Heart right ventricle (tissue), 16 donors: ENCODE results near the gene PEX10. TPM values are rescaled to one million over a fixed set of nuclear protein-coding genes. Genes with fewer than 3 reads are reported as not detected.

Experiments
- ATAC-seq, 8 donors: fragments of 200-7000 bp; cut with Tn5 transposase; one replicate each; pipeline ENCODE4 v1.9.1; 2020; ENCODE audit warnings: mild to moderate bottlenecking in 8 of 8, moderate library complexity in 8 of 8, moderate number of reproducible peaks in 1 of 8
- DNase-seq, 2 donors: peaks; one replicate each; pipeline ENCODE4 v3.0.0-alpha.2; 2020
- H3K27ac ChIP-seq, 10 donors: fragments of 200-600 bp; sonication (generic) in 2 of 10; one replicate each; pipeline versions ENCODE4 v1.5.0 to v1.8.0; 2020 to 2022; ENCODE audit warnings: mild to moderate bottlenecking in 3 of 10
- H3K27me3 ChIP-seq, 7 donors: fragments of 200-600 bp; one replicate each; pipeline ENCODE4 v1.8.0; 2021 to 2022; ENCODE audit warnings: mild to moderate bottlenecking in 2 of 7
- H3K36me3 ChIP-seq, 9 donors: fragments of 200-600 bp; sonication (generic) in 1 of 9; one replicate each; pipeline versions ENCODE4 v1.5.0 to v1.8.0; 2020 to 2022; ENCODE audit warnings: mild to moderate bottlenecking in 2 of 9
- H3K4me1 ChIP-seq, 9 donors: fragments of 200-600 bp; sonication (generic) in 1 of 9; one replicate each; pipeline versions ENCODE4 v1.5.0 to v1.8.0; 2020 to 2022; ENCODE audit warnings: mild to moderate bottlenecking in 4 of 9
- H3K4me3 ChIP-seq, 10 donors: fragments of 200-600 bp; sonication (generic) in 2 of 10; one replicate each; pipeline versions ENCODE4 v1.5.0 to v1.8.0; 2020 to 2022; ENCODE audit warnings: mild to moderate bottlenecking in 7 of 10, moderate library complexity in 2 of 10
- H3K9me3 ChIP-seq, 11 donors: fragments of 200-600 bp in 10 of 11; sonication (generic) in 2 of 11; one replicate each; pipeline versions ENCODE4 v1.5.0 to v1.8.0; 2013 to 2022; ENCODE audit warnings: mild to moderate bottlenecking in 2 of 11, control low read depth in 1 of 11, moderate library complexity in 1 of 11
- CTCF ChIP-seq, 9 donors: fragments of 200-600 bp; sonication (generic) in 2 of 9; IDR thresholded peaks; one replicate each; pipeline versions ENCODE4 v1.5.0 to v1.8.0; 2021 to 2022; ENCODE audit warnings: antibody characterized with exemption in 9 of 9, mild to moderate bottlenecking in 5 of 9, moderate library complexity in 1 of 9
- WGBS, 2 donors: extraction: QIAGEN DNeasy Blood & Tissue Kit; methylation state at CpG; one replicate each; pipeline ENCODE4 v1.1.7; 2013; ENCODE audit warnings: inconsistent platforms in 1 of 2; 5-methylcytosine and 5-hydroxymethylcytosine counted together
- intact Hi-C, 10 donors: fragments of 100-400 bp; cut with DNase I; formaldehyde crosslinking; loops; one replicate each; pipeline versions ENCODE4 v1.11.1 to v1.14.2; 2022
- polyA plus RNA-seq, 2 donors: library from polyadenylated mRNA; stranded (reverse); fragments of 200-250 nt; gene quantifications; one replicate each; pipeline ENCODE4 v1.2.3, GENCODE V29; 2013
- total RNA-seq, 10 donors: library from RNA; stranded (reverse); fragmentation: NEBNext Ultra II Directional in 3 of 10; extraction: Animal tissue kit (Norgen Biotek cat#: 25700) in 3 of 10; gene quantifications; one replicate each; pipeline versions ENCODE4 v1.2.1 to v1.2.4, GENCODE V29; 2021 to 2023
- donor health status: Arrhythmogenic right ventricular cardiomyopathy.
- donor health status: ischemic (EF 13 %, LVEDD 7.1; RV severe dilation, severe dysfunction).
- donor health status: healthy with polysubstance abuse.
- donor health status: DM: no; HTN: yes; CAD: no.
- donor health status: DM: no; HTN: no; CAD: no.
- donor health status: ischemic (EF 25% LVEDD 6.9; RV normal size, moderate dysfunction).
- donor health status: ischemic (EF 25% LVEDD 5.7; RV mildly dilated, moderate dysfunction).
- donor health status: healthy.
- donor health status: DM: yes; HTN: yes; CAD: no.
- donor health status: Ischemic cardiomyopathy.
- donor health status: ischemic (EF 35%, LVEDD 5.7; RV mildly dilated, moderate dysfunction).
- donor health status: nonischemic (EF 11% LVEDD 7.7; RV severe dilation, severe dysfunction).
- donor health status: DM: yes; HTN: yes; CAD: no.
- donor health status: PGD.
- donor health status: ischemic (EF 29% LVEDD 5.4; RV normal size, mild dysfunction).
- donor health status: nonischemic (EF 23%, LVEDD 6.1; RV moderate dilation, normal function).

The PEX10 gene
- total and polyA plus RNA-seq, 12 donors, result 13.7 to 26.0 (median 18.5) TPM

- WGBS, 2 donors, result 30 to 35% methylated on average over 16 of the region's 16 CpGs
- peaks cover 0 to 49% (median 23%) of the 10 kb centered on the region in 9 donors for H3K36me3 ChIP-seq
- intact Hi-C loops, result no loop called here
Observed at GRCh38 chr1:2392686-2393085, 19.7 kb downstream of the PEX10 start.

GRCh38 chr1:2391931-2392509, 20.3 kb downstream of the PEX10 start:
- Histone ChIP-seq H3K4me1 (peaks cover 9 to 46% (median 31%) of the 10 kb centered on the region in 9 donors), H3K36me3 (peaks cover 0 to 47% (median 16%) of the 10 kb centered on the region in 9 donors), H3K9me3 (no peaks in the 10 kb centered on the region), H3K27me3 (no peaks in the 10 kb centered on the region), H3K4me3 (peak overlapping the region; percentile 65 to 99 (median 94)), H3K27ac (peak overlapping the region; percentile 46 to 95 (median 92))
- intact Hi-C loops, result no loop called here
- WGBS, 2 donors, result 0 to 1% methylated on average over 17 to 62 of the region's 62 CpGs
- no peak for TF ChIP-seq CTCF (IDR thresholded peaks at IDR 0.05)
- ATAC-seq (peak in 4 of 8 donors; percentile 1 to 38 (median 20)), DNase-seq (no peak)

More at GRCh38 chr1:2392686-2393085, 19.7 kb downstream of the PEX10 start:
- H3K27ac ChIP-seq, result peak overlapping the region in 8 of 10 donors; percentile 84 to 95 (median 93)
- no peak for TF ChIP-seq CTCF (IDR thresholded peaks at IDR 0.05)
- DNase-seq (no peak), ATAC-seq (no peak)
- no peaks in the 10 kb centered on the region for H3K9me3 ChIP-seq
- H3K4me3 ChIP-seq, result peak overlapping the region; percentile 65 to 99 (median 94)
- H3K4me1 ChIP-seq, result peaks cover 9 to 46% (median 31%) of the 10 kb centered on the region in 9 donors
- no peaks in the 10 kb centered on the region for H3K27me3 ChIP-seq

GRCh38 chr1:2391041-2391930, 21.1 kb downstream of the PEX10 start, which contains the start of the genes MORN1 and RER1:
Gene MORN1, minus strand, starts transcription at chr1:2391554. Its CDS starts 21 bp downstream, at chr1:2391533.
Gene RER1, plus strand, starts transcription at chr1:2391841. Its CDS starts 3,950 bp downstream, at chr1:2395791.
- 0% methylated on average over 92 to 103 of the region's 103 CpGs for WGBS, 2 donors
- Histone ChIP-seq H3K36me3 (peaks cover 0 to 40% (median 9%) of the 10 kb centered on the region in 9 donors), H3K27me3 (no peaks in the 10 kb centered on the region), H3K4me3 (peak within 1 kb of the TSS; percentile 65 to 99 (median 96)), H3K9me3 (no peaks in the 10 kb centered on the region), H3K27ac (peak within 1 kb of the TSS; percentile 46 to 95 (median 92)), H3K4me1 (peaks cover 9 to 46% (median 31%) of the 10 kb centered on the region in 9 donors)
- intact Hi-C loops, result no loop called here
- peak in 2 of 9 donors; percentile 8 to 15 for TF ChIP-seq CTCF (IDR thresholded peaks at IDR 0.05)
- ATAC-seq (peak; percentile 96 to 99 (median 98)), DNase-seq (peak; percentile 99 to 100)

GRCh38 chr1:2389644-2390043, 22.7 kb downstream of the PEX10 start:
- Histone ChIP-seq H3K4me3 (no peak overlapping the region), H3K9me3 (no peaks in the 10 kb centered on the region), H3K36me3 (peaks cover 0 to 23% (median 4%) of the 10 kb centered on the region in 9 donors), H3K4me1 (peaks cover 9 to 38% (median 31%) of the 10 kb centered on the region in 9 donors), H3K27me3 (no peaks in the 10 kb centered on the region), H3K27ac (no peak overlapping the region)
- no peak for ATAC-seq
- 93 to 94% methylated on average over 7 of the region's 7 CpGs for WGBS, 2 donors
- intact Hi-C loops, result loop anchor here in 1 of 10 donors (10.0 kb wide), 1 partner anchor 75 kb away; no protein-coding TSS in a partner anchor
- TF ChIP-seq CTCF (IDR thresholded peaks at IDR 0.05), result no peak
- DNase-seq, result no peak
